ENCODE results near the gene DBR1. TPM values are rescaled to one million over a fixed set of nuclear protein-coding genes. Genes with fewer than 3 reads are reported as not detected.

DBR1 gene
- total and polyA plus RNA-seq, 2 of the 13 experiments (the other 11 are each of a cell fraction or from before 2014, with no cell fraction given), result 6.4 to 16.7 TPM

- TF ChIP-seq ZSCAN9 (CRISPR knock-in tag; IDR thresholded peaks at IDR 0.05; ENCODE audit: borderline replicate concordance) (0 out of 2 replicates have a peak, but pooled peaks have one; percentile 21), THAP11 (CRISPR knock-in tag; IDR thresholded peaks at IDR 0.05) (peak; percentile 79), FOXA3 (CRISPR knock-in tag; IDR thresholded peaks at IDR 0.05) (0 out of 2 replicates have a peak, but pooled peaks have one; percentile 10), WIZ (CRISPR knock-in tag; IDR thresholded peaks at IDR 0.05) (no peak), ZMAT3 (CRISPR knock-in tag; conservative IDR thresholded peaks at IDR 0.05) (0 out of 2 replicates have a peak, but pooled peaks have one; percentile 49), BRD4 (CRISPR knock-in tag; IDR thresholded peaks at IDR 0.05) (peak; percentile 74; the same call in 1 of the 2 replicates), SOX6 (IDR thresholded peaks at IDR 0.05) (no peak), SOX6 (CRISPR knock-in tag; IDR thresholded peaks at IDR 0.05) (0 out of 2 replicates have a peak, but pooled peaks have one; percentile 13), GABPA (IDR thresholded peaks at IDR 0.05; ENCODE audit: low read depth, low read length) (0 out of 2 replicates have a peak, but pooled peaks have one; percentile 17), GABPA (CRISPR knock-in tag; IDR thresholded peaks at IDR 0.05; ENCODE audit: low read depth) (peak; percentile 90), FUBP1 (CRISPR knock-in tag; IDR thresholded peaks at IDR 0.05; ENCODE audit: borderline replicate concordance) (no peak), TFDP2 (CRISPR knock-in tag; IDR thresholded peaks at IDR 0.05) (peak; percentile 85), SPEN (CRISPR knock-in tag; IDR thresholded peaks at IDR 0.05; ENCODE audit: low read depth) (peak; percentile 61; the same call in 1 of the 2 replicates), KDM3A (CRISPR knock-in tag; IDR thresholded peaks at IDR 0.05; ENCODE audit: low read depth) (no peak), IKZF5 (CRISPR knock-in tag; IDR thresholded peaks at IDR 0.05) (0 out of 2 replicates have a peak, but pooled peaks have one; percentile 44), NBN (conservative IDR thresholded peaks at IDR 0.05) (no peak), ZBTB3 (CRISPR knock-in tag; IDR thresholded peaks at IDR 0.05; ENCODE audit: borderline replicate concordance, low read depth) (0 out of 2 replicates have a peak, but pooled peaks have one; percentile 9), MYC (CRISPR knock-in tag; IDR thresholded peaks at IDR 0.05; ENCODE audit: borderline replicate concordance) (peak; percentile 75; the same call in 1 of the 2 replicates), ZFP37 (CRISPR knock-in tag; IDR thresholded peaks at IDR 0.05; ENCODE audit: borderline replicate concordance) (no peak), REST (IDR thresholded peaks at IDR 0.05; ENCODE audit: borderline replicate concordance in 1 of 2, low read depth in 1 of 2, low read length in 2 of 2) (peak in 1 of 2 experiments; percentile 74; a peak in 2 of 4 replicates)
Observed at GRCh38 chr3:138174421-138175131, at the start of gene DBR1 (continued).
